GM19467 (cell line): ENCODE measurements around the gene PRR15.
A peak's percentile ranks its signal among the peaks of the same experiment; 100 is the strongest.

Experiments used
- ATAC-seq: cut with Tn5 transposase; IDR thresholded peaks from one replicate; pipeline ENCODE4 v1.9.1; 2021; ENCODE audit warnings: mild to moderate bottlenecking, moderate library complexity; ENCODE audit not compliant: unreplicated experiment

Gene PRR15

DNA sequence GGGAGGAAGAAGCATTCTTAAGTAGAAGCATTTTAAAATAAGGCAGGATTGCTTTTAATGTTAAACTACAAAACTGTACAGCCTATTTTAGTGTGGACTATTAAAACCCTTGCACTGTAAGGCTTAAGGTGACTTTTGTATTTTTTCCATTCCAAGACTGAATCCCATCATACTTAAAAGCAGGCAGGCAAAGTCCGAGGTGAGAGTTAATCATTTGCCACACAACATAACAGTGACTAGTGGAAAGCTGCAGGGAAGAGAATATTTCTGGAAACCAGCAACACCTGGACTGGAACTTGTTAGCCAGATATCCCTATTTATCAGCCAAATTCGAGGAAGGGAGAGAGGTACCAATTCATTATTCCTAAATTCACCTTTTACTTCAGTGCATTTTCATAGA lies 3.5 kb downstream of the PRR15 start:
- ATAC-seq = no peak

DNA sequence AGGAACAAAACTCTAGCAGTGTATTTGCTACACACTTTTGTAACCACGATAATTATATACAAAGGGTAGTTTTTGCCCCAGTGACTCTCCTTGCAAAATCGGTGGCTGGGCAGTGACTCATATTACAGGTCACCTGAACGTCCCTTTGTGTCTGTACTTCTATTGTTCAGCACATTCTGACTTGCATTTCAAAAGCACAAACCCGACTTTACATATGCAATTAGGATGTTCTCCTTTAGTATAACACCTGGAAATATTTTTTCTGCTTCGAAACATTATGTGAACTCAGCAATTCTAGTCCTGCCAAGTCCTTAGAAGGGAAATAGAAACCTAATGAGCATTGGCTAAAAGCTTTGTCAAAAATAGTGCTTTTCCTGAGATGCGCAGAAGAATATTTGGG lies 6.0 kb downstream of the PRR15 start:
- ATAC-seq = no peak

DNA sequence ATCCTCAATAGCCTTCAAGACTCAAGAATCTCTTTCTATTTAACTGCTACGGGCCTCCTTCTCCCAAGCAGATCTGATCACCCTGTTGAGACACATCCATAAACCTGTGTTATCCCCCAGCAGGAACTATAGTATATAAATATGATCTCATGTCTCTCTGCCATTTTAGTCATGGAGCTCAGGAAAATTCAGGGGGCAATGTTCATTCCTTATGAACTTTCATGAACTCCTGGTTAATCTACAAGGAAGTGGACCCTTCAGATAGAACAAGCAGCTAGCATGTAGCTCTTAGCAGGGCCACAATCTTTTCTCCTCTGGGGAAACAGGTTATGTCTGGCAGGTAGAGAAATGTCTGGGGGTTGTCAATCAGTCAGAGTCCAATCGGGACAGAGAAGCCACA lies 8.9 kb downstream of the PRR15 start:
- ATAC-seq = no peak

DNA sequence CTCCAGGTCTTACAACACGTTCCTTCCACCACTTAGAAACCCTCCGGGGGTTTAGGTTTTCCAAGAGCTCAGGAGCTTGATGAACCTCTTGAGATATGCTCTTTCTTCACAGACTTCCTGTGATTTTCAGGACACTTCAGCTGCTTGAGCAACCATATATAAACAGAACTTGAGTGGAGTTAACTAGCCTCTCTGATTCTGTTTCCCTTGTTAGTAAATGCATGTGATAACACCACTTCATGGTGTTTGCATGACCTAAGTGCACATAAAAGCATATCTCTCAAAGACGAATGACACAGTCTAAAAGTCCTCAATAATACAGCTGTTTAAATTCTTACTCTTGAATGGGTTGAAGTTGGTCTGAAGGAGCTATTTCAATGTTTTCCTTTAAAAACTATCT lies 9.9 kb downstream of the PRR15 start:
- no peak for ATAC-seq

DNA sequence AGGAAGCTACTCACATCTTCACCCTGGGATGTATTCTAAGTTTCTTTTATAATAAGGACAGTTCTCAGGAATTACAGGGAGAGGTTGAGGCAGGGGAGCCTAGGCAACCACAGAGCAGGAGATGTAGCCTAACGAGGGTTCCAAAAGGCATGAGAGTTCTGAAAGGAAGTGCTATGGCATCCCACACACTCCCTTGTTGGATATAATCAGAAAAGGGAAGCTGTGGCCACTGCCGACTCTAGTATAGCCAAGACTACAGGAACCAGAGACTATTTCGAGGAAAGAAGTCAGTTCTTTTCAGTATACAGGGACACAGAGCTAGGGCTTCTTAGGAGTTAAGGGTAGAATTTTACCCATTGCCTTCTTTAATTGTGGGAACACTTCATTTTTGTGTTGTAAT lies 11.0 kb downstream of the PRR15 start:
- no peak for ATAC-seq

DNA sequence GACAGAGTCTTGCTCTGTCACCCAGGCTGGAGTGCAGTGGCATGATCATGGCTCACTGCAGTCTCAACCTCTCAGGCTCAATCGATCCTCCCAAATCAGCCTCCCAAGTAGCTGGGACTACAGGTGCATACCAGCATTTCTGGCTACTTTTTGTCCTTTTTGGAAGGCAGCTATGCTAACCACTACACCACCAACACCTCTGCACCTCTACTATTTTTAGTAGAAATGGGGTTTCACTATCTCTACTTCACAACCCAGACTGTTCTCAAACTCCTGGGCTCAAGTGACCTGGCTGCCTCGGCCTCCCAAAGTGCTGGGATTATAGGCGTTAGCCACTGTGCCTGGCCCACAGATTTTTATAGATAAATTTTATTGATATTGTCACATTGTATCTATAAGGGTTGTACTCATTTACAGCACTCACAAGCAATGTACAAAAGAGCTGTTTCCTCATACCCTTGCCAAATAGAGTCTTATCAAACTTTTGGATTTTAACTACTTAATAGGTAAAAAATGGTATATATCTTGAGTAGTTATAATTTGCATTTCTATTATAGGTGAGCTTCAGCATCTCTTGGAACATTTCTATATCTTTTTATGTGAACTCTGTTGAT lies 23.7 kb downstream of the PRR15 start:
- ATAC-seq = no peak

DNA sequence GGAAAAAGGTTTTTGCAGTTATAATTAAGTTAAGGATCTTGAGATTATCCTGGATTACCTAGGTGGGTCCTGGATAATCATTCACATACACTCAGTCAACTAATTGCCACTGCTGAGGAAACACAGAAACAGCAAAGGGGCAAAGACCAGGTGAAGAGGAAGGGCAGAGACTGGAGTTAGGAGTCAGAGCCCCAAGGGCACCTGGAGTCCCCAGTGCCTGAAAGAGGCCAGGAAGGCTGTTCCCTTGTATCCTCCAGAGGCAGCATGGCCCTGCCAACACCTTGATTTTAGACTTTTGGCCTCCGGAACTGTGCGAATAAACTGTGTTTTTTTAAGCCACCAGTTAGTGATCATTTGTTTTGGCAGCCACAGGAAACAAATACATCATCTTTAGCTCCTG lies 24.6 kb downstream of the PRR15 start:
- no peak for ATAC-seq

DNA sequence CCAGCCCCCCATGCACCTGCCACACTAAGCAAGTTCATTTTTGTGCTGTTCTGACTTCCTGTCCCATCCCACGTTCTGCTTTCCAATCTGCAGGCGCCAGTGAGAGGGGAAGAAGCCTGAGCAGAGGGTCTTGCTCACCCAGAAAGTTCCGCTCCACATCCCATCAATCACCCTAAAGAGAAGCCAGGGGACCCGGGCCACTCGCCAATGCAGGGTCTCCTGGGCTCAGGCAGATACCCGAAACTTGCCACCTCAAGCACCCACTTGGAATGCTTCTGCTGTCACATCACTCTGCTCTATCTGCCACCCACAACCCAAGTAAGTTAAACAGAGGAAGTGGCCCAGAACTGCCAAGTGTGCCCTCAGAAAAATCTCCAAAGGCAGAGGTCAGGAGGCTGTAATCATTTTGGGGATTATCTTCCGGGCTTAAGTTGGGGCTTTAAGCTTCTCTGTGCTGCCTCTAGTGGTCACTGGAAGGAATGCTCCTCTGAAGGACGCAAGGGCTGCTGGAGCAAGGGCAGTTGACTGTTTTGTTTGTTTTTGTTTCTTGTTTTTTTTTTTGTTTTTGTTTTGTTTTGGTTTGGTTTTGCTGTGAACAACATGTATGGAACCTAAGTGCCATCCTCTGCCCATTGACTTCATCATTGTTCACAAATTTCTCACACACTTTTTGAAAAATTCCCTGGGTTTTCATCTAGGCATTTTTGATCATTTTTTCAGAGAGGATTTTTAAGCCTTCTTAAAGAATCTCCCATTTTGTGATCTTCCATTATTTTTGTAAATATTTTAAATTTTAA lies 25.5 kb downstream of the PRR15 start:
- ATAC-seq = peak; percentile 73

DNA sequence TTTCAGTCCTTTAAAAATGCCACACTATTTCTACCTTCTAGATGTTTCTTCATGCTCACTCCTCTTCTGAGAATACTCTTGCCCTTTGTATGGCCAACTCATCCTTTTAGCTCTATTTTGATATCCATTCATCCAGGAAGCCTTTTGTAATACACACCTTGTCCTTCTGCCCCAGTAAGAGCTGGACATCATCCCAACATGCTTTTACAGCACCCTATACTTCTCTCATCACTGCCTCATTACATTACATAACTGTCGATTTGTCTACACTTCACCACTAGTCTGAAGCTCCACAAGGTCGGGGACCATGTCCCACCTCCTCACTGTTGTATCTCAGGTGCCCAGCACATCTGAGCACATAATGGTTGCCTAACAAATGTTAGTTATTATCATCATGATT lies 29.2 kb downstream of the PRR15 start:
- ATAC-seq = no peak

DNA sequence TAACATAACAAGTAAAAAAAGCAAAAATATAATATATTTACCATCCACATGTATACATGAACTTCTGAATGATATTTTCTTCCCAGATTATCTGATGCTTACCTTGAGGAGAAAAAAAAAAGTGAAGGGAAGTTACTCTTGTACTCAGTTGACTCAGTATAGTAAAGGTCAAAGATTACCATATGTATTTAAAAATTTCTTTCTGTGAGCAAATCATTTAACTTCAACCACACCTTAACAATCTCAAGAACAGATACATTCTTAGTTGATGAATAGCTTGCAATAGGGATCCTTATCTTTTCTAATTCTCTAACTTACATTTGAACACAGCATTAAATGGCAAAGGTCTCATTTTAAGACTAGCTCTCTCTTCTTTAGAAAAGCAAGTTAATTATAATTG lies 29.8 kb downstream of the PRR15 start:
- ATAC-seq = no peak

DNA sequence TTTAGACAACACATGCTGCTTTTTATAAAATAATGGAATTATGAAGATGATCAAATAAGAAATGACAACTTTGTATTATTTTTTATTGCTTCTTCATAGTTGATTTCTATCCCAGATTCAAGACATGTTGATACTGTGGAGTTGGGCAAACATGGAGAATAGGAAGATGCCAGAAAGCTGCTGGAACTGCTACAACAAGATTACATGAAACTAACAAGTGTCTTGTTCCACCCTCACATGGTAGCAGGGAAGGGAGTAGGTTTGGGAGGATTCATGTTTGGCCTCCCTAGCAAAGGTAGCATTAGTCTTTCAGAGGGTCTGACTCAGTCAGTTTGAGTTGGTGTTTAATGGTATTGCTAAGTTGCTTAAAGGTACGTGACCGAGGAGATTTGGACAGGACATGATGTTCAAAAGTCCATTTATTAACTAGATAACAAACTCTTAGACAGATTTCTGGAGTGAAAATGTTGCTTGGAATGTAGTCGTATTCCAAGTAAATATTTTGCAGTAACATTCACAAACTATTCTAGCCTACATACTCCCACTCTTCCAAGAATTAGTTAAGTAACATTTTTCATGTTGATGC lies 33.1 kb downstream of the PRR15 start:
- ATAC-seq = no peak

DNA sequence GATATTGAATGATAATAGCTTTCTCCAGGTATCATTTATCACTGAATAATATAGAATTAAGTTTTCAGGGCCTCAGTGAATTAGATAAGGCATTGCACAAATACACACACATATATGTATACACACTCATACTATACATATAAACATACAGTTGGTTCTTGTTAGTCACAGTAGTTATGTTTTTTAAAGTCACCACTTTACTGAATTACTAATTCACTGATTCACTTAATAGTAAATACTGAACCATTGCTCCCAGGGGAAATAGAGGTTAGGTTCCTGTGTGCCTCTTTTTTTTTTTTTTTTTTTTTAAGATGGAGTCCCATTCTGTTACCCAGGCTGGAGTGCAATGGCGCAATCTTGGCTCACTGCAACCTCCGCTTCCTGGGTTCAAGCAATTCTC lies 33.6 kb downstream of the PRR15 start:
- ATAC-seq = no peak

DNA sequence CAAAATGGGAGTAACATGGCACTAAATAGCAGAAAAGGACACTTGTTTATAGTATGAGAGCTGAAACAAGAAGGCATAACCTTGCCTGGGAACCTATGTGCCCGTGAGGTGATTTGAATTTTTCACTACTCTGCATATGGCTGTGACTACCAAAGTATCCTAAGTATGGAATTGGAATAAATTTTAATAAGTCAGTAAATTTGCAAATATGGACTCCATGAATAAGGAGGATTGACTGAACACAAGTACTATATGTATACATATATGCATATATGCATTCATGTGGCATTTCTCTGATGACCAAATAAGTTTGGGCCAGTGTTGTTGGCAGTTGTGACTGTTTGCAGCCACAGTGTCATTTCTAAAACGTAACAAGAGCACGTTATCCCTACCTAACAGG lies 34.5 kb downstream of the PRR15 start:
- no peak for ATAC-seq

DNA sequence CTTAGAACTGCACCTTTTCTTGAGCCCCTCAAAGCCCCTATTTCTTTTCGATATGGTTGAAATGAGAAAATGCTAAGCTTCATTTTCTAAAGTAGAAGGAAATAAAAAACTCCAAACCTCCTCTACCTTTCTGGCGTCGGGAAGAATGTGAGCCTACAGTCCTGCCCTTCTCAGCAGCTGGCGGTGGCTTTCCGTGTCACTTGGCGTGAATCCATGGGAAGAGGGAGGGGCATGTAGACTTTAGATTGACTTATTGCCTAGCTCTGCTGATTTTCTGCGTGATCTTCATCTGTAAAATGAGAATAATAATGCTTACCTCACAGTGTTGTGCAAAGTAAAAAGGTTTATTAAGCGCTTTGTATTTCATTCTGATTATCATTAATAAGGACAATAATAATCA lies 35.0 kb downstream of the PRR15 start:
- no peak for ATAC-seq

DNA sequence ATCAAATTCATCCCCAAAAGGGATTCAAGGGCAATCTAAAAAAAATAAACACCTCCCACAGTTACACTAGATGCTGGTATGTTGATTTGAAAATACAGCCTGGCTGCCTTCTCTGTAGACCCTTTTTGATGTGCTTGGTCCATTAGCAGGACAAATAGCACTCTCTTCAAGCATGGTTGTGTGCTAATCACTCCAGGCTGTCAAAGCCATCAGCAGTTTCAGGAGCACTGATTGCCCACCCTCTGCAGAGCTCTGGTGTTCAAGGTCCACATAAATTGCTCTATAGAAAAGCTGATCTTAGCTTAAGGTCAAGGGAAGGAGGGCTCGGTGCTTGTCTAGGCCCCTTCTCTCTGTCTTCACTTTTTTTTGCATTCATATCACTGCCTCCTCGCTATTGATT lies 35.4 kb downstream of the PRR15 start:
- ATAC-seq = no peak

DNA sequence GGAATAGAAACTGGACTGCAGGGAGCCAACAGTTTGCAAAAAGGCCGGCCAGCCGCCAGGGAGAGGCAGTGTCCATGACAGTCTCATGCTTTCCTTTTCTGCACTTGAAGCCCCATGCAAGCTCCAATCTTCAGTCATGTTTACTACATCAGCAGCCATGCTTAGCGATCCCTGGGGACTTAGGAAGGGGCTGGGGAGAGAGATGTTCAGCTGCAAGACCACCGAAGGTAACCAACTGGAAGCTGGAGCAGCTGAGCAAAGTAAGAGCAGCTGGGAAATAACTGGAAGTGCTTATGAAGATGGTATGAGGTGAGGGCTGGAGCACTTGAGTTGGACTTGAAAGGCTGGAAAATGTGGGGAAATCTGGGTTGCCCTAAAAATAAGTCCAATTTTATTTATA lies 37.0 kb downstream of the PRR15 start:
- ATAC-seq = no peak

DNA sequence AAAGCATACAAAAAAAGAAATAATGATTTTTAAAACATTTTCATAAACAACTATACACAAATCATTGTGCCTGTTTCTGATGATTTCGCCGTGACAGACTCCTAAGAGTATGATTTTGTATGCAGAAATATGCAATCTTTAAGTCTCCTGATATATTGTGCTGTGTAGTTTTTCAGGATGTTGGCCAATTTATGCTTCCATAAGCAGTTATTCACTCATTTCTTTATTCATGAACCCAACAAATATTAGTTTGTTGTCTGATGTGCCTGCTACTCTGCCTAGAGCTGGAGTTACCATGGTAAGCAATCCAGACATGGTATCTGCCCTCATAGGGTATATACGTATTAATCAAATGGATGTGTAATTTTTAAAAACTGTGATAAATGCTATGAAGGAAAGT lies 40.4 kb downstream of the PRR15 start:
- no peak for ATAC-seq

DNA sequence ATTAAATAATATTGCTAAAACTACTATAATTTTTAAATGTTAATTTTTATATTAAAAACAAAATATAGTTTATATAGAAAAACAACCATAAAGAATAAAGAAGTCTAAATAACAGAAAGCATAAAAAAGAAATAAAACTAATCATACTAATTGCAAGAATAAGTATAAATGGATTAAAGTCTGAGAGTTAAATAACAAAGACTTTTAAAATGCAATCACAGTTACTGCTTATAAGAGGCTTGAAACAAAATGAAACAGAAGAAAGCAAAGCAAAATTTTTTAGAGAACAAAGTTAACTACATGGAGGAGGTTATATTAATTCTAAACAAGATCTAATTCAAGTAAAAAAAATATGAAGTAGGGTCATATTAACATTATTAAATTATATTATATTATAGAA lies 41.1 kb downstream of the PRR15 start:
- no peak for ATAC-seq

DNA sequence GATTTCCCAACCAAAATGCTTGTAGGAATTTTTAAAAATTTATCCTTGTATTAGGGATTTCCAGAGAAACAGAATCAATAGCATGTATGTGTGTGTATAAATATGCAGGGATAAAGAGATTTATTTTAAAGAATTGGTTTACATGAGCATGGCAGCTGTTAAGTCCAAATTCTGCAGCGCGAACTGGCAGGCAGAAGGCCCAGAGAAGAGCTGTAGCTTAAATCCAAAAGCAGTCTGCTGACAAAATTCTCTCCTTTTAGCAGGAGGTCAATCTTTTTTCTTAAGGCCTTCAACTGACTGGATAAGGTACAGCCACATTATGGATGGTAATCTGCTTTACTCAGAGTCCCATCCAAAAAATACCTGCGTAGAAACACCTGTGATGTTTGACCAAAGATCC lies 42.0 kb downstream of the PRR15 start:
- ATAC-seq = no peak

DNA sequence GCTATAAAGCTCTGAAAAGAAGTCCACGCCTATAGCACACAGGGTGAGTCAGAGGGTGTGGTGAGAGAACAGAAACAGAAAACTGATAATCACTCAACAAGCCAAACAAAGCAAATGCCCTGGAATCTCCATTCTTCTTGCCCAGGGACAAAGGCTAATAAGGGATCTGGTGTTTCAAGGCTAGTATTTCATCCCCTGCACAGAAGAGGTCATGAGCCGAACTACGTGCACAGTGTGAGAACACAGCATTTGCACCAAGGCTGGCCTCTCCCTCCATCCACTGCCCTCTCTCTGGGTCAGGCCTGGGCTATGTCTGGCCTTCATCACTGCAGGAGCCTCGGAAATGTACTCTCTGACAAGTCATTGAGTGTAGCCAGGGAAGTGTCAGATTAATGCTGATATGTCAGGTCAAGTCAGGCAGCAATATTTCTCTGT lies 42.7 kb downstream of the PRR15 start:
- ATAC-seq = no peak

DNA sequence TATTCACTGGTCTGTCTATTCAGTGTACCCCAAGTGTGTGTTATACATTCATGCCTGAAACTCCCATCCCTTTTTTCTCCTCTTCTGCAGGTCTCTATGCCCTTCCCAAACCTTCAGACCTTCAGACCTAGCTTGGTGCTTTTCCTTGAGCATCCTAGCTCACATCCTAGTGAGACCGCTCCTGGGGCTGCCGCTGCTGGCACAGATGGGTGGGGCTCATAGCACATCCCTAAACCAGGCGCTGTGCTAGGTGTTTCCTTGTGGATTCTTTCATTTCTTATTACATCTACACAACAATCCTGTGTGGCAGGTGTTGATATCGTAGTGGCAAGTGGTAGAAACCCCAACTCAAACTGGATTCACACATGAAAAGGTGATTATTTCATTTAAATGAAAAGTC lies 43.2 kb downstream of the PRR15 start:
- ATAC-seq = no peak

DNA sequence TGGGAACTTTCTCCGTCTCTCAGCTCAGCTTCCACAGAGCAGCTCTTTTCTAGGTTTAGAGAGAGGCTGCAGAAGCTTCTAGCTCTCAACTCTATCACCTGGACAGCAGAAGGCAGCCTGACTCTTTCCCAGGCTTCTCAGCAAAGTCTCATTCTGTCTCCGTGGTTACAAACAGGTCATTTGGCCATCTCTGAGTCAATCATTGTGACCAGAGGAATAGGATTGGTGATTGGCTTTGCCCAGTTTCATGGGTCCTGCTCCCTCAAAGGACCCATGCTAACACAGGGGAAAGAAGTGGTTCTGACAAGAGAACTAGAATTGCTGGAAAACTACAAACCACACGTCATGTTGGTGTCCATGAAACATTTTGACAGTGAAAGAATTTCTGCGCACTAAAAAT lies 43.6 kb downstream of the PRR15 start:
- ATAC-seq = no peak
